SKM-1 (cell line): ENCODE measurements around the gene TSPAN3.

Source experiments
- DNase-seq: peaks from one replicate; lab custom pipeline; 2025; ENCODE audit not compliant: unreplicated experiment; lab: John Stamatoyannopoulos, UW

Gene TSPAN3

DNA sequence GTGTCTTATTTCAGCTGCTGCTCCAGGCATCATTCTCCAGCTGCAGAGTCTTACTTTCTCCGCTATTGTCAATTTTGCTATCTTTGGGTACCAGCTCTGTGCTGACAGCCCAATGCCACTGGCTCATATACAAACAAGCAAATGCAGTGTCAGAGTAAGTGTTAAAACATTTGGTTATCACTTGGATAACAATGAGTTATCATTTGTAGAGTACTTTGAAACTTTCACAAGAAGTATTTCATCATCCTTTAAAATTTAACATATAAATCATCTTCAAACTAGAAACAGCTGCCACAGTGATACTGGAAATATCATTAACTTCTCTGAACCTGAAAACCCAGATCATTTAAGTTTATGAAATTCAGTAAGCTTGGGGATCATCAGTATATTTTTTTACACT lies 13.8 kb downstream of the TSPAN3 start:
- no peak for DNase-seq

DNA sequence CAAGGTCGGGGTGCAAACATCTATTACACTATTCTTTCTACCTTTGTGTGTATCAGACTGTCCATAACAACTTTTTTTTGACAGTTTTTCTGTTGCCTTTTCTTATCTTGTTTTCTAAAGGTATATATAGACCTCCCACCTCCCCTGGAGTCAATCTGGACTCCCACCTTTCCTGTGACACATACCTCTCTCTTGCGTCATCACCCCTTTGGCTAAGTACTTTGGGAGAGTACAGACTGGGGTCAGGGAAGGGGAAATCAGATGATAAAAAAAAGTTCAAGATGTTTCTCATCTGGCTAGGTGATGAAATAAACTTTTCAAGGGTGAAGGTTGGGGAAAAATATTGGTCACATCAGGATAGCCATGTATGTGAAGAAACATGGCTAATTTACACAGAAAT lies 17.2 kb downstream of the TSPAN3 start:
- no peak for DNase-seq

DNA sequence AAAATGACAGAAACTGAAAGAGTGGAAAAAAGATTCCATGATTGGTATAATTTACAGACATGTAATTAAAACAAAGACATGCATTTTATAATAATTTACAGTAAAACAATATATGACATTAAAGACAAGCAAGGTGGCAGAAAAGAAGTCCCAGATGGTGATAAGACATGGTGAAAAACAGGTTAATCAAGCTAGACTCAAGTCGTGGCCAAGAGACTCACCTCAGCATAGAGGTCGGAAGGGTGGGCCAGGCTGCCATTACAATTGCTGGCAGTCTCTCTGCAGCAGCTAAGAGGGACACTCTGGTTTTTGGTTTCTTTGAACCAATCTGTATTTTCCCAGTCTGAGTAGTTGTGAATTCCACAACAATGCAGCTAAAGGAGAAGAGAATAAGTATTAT lies 18.4 kb downstream of the TSPAN3 start:
- DNase-seq, result no peak

DNA sequence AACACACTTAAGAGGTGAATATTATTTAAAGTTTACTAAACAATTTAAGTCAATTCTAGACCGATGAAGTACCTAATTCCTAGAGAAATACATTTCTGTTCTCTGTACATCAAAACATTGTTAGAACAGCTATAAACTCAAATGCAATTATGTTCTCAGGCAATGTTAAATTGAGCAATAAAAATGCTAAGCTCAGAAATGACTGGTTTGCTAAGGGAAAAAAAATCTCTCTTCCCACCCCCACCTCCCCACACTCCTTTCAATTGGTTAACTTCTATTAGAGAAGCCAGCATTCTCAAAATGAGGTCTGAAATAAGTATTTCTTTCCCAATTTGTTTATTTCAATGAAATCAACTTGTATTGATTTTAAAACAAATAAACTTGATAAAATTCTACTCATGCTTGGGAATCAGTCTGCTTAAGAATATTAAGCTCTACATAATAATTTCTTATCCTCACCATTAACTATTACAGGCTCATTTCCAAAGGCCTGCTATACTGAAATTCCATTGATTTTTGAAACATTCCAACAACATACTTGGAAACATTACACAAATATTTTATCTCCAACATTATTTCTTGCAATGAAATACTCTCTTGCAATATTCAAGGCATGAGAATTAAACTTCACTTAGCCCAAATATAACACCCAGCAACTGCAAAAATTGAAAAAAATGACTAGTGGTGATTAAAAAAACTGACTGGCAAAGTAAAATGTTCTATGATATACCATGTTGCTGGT lies 22.6 kb downstream of the TSPAN3 start:
- DNase-seq, result no peak

DNA sequence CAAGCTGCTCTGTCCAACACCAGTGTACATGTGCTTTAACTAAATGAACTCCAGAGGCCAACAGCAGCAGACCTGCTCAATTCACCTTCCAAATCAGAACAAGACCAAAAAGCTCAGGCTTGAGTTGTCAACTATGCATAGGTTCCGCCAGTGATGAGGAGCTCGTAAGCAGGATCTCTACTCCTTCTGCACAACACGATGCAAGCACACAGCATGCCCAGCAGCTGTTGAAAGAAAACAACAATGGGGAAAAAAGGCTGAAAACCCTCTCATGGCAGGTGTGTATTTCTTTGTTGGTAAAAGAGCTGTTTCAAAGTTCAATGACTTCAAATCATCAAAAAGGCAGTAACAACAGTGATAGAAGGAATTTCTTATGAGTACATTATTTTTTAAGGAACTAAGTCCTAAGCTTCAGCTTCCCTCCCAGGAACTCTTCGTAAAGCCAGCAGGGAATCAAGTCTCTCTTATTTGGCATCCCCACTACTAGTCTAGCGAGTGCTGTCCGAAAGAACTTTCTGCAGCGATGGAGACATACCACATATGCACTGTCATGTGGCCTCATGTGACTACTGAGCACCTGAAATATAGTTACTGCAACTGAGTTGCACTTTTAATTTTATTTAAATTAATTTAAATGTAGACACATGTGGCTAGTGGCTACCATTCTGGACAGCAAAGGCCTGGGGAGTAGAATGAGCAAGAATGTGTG lies 24.1 kb downstream of the TSPAN3 start:
- DNase-seq, result no peak

DNA sequence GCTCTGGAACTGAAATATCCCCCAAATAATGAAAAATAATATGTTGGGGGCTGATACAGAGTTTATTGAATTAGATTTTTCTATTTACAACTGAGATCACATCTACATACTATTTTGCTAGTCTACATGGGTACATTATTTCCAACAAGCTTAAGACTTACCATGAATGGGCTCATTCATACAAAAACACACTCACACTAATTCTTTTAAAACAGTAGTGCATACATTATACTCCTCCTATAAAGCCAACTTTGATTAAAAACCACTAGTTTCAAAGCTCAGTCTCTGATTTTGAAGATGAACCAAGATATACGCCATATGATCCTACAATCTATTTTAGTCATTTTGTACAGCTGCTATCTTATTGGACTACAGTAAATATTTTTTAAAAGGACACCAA lies 24.9 kb downstream of the TSPAN3 start:
- no peak for DNase-seq

DNA sequence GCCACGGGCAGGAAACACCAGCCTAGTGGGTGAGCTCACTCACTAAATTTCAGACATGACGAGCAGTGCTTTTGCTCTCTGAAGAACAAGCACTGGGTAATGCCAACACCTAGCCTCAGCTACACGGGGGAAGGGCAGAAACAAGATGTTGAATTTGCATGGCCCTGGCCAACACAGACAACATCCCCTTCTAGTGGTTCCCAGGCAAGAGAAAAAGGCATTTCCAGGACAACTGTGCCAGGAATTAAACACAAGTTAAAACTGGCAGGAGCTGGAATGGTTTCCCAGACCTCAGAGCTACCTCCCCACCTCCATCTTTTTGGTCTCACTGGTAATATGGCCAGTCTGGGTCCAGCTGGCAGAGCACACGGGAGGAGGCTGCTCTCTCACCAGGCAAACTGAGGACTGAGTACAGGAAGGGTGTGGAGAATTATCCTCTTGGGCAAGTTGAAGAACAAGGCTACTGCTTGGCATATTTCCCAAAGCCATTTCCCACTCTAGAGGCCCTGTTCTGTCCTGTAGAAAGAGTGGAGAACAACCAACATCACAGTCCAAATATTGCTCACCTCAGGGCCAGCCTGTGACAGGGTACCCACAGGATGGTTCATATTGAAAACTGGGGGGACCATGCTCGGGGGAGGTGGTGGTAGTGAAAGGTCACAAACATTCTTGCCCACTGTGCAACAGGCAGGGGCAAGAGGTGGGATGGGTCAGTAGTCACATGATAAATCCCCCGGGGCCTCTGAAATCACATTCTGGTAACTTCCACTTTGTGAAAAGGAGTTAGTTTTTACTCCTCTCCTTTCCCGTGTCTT lies 26.5 kb downstream of the TSPAN3 start:
- no peak for DNase-seq

DNA sequence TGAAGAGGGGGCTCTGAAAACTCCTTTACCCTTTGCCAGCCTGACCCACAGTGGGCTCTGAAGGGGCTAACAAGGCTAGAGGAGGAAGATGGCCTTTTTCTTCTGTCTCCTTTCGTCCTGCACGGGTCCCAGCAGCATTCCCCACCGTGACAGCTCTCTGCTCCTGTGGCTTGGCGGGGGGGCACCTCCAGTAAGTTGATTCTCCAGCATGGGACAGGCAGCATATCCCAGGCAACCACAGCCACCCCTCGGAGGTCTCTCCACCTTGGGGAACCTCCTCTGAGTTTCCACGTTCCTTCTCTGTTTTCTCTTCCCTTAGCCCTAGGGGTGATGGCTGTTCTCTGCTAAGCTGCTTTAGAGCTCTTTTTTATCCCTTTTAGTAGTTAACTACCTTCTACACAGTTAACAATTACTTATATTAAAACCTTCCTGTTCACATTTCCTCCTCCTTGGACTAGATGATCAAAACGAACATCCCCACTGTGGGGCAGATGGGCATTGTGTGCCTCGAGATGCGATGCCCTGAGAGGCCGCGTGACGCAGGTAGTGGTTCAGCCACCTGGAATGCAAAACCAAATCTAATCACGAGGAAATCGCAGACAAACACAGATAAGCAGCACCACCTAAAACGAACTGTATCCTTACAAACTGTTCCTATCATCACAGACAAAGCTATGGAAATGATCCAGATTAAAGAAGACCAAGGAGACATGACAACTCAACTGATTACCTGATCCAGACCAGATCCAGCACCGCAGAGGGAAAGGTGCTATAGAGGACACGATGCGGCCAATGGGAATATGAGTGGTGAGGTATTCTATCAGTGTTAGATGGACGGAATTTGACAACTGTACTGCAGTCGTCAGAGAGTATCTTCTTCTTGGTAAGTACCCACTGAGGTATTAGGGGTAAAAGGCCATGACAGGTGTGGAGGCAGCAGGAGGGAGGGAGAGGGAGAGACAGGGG lies 27.7 kb downstream of the TSPAN3 start:
- no peak for DNase-seq

DNA sequence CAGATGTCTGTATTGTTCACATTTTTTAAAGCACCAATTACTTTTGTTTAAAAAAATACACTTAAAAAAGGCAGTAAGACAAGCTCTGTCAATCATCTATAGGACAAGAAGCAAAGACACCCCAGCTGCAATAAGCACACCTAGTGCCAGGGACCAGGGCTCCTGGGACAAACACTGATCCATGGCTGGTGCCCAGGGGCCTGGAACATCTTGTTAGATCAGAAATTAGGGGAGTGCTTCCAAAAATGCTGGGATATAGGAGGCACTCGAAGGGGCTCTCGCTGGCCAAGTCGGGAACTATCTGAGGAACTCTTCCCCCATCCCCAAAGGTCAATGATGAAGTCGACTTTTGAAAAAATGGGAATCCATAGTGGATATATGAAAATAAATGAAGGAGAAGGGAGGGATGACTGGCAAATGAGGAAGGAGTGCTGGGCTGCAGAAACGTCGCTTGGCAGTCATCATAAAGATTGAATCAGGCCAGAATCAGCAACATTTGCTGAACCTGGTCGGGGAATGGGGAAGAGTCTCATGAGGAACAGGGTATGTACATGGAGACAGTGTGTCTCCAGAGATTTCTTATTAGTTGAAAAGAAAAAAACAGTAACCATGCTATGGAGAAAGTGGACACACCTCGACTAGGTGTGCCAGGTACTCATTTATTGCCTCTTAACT lies 28.5 kb downstream of the TSPAN3 start:
- DNase-seq, result no peak

DNA sequence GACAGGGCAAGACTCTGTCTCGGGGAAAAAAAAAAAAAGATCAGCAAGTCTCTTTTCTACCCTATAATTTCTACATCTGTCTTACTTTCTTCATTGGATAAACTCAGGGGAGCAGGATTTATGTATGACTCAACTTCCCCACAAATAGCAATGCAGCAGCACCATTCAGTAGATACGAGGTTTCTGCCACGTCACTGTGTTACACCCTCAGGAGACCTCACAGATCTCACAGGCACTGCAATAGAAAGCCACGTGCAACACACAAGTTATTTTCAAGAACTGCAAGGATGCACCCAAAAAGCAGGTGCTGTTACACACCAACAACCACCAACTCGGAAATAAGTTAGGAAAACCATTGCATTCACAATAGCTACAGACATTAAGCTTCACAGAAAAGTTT lies 30.2 kb downstream of the TSPAN3 start:
- DNase-seq, result no peak

DNA sequence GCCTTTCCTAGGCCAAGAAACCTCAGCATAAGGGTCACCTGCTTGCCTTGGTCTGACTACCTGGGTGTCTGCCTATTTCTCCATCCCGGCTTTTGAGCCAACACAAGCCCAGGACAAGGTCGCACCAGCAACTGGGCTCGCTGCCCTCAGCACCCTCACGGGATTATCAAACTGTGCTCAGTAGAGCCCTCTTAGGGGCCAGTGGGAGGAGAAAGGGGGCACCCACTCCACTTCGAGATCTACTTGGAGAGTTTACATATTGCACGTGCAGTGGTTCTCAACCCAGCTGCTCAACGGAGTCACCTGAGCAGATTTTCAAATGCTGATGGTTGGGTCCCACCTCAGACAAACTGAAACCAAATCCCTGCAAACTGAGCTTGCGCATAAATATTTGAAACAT lies 31.1 kb downstream of the TSPAN3 start:
- no peak for DNase-seq

DNA sequence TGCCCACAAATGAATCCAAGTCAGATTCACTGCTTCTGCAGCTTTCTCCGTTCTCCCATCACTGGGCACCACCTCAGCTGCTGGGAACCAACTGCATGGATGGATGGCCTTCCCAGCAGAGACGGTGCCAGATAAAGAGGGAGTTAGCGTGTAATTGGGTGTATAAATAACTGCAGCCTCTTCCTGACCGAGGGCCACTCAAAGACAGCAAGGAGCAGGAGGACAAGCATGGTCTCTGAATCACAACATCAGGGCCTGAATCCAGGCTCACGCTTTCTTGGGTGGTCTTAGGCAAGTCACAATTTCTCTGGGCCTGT lies 31.7 kb downstream of the TSPAN3 start:
- DNase-seq, result no peak

DNA sequence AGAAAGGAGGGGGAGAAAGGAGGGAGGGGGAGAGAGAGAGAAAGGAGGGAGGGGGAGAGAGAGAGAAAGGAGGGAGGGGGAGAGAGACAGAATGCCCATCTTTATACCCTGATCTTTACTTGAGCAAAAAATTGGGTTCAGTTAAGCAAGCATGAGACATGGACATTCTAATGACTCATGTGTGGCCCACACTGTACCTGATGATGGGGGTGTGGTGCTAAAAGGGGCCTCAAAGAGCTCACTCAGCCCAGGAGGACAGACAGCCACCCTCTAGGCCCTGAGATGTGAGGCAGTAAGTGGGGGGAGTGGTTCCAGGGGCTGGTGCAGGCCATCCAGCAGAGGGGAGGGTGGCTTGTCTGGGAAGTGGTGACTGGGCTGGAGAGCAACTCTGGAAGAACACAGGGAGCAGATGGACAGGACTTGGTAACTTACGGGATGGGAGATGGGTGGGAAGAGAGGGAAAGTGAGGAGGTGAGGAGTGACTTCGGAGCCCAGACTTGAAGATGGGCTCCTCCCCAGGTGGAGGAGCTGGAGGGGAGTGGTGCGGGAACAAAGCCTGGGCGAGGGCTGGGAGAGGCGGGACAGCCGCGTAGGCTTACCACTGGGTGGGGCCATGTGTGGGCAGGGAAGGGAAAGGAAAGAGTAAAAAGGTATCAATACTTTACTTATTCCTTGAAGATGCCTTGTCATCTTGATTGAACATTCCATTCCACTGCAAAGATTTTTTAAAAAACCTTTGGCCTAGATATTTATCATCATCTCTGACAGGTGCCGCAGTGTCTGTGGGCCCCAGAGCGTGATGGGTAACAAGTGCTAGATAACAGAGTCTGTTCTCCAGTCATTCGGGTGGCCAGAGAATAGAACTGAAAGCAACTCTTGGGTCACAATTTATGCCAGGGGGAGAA lies 32.3 kb downstream of the TSPAN3 start:
- no peak for DNase-seq

DNA sequence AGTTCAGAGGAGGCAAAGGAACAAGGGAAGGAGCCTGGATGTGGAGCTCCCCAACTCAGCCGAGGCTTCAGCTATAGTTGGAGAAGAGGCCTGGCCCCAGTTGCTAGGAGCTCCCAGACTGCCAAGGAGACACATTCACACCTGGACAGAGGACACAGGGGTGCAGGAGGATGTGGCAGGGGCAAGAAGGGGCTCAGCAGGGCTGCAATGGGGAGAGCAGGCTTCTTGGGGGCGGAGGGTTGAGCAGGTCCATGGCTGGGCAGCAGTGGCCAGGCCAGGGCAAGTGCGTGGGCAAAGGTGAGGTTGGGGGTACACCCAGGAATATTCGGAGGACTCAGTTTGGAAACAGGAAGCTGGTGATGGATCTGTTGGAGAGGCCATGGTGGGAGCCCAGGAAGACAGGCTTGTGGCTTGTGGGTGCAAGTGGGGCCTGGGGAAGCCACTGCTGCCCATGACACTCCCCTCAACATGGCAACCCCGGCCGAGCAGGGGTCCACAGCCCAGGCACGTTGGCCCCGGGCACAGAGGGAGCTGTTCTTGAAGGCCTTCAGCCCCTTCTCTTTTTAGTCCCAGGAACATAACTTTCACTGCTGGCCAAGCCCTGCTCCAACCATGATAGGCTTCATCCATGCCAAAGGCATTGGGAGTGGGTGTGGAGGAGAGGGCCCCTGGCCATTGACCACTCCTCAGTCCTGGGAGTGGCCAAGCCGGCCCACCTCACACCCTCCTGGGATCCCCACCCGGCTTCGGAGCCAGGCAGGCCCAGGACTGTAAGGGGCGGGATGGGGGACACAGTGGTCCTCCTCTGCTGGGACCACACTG lies 33.3 kb downstream of the TSPAN3 start:
- DNase-seq, result no peak

DNA sequence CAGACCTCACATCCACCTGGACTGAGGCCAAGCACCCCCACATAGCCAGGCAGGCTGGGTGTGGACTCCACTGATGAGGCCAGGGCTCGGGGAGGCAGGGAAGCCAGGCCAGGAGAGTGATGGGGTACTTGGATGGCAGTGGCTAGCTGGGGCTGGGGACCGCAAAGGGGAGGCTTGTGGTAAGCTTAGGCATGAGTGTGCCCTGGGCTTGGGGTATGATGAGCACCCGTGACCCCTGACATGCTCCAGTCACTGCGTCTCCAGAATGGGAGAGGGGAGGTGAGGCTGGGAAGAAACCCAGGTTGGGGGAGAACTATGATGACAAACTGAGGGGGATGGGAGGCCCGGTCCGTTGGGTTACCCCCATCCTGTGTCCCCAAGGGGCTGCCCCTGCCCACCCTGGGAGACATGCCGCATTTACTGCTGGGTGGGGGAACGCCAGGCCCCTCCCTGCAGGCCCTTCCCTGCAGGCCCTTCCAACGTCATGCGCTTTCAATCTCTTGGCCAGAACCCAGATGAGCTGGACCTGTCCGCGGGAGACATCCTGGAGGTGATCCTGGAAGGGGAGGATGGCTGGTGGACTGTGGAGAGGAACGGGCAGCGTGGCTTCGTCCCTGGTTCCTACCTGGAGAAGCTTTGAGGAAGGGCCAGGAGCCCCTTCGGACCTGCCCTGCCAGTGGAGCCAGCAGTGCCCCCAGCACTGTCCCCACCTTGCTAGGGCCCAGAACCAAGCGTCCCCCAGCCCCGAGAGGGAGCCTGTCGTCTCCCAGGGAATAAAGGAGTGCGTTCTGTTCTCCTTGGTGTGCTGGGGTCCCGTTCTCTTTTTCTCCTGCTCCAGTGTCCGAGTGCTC lies 34.1 kb downstream of the TSPAN3 start:
- no peak for DNase-seq

DNA sequence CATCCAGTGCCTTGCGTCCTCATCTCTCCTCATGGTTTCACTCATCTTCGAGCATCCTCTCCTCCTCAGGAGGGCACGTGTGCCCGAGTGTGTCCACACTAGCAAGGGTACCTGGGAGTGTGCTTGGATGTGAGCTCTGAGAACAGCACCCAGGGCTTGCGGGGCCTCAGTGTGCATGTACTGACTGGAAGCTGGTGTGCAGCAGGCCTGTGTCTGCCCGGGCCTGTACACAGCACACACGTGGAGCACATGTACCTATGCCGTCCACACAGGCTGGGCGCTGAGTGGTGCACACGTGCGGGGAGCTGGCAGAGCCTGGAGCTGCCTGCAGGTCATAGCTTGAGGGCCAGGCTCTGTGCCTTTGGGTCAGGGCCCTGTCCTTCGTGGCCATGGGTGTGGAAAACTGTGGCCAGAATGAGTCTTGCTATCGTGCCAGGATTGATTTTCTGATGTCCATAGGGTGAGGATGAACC lies 34.9 kb downstream of the TSPAN3 start:
- DNase-seq, result no peak

DNA sequence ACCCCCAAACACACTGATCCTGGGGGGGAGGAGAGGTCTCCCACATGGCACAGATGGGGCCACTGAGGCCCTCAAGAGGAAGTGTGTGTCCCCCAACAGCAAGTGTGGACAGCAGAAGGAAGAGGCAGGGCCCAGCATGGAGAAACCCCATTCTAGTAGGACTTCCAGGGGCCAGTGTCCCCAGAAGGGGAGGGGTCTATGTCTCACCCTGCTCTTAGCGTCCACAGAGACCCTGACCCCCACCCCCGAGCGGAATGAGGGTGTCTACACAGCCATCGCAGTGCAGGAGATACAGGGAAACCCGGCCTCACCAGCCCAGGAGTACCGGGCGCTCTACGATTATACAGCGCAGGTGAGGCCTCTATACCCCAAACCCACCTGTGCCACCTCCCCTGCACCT lies 35.3 kb downstream of the TSPAN3 start:
- DNase-seq, result no peak
